Bronchial epithelial cell (primary cell): ENCODE results near the gene THOP1. TPM values are rescaled to one million over a fixed set of nuclear protein-coding genes. Genes with fewer than 3 reads are reported as not detected.
"Not testable (repeated sequence)": the region's sequence is repeated elsewhere in the genome, so short reads cannot be mapped to it uniquely, and the experiment has no call there.

Experiments
- DNase-seq: peaks from one replicate; pipeline ENCODE4 v3.0.0-alpha.2; 2010; ENCODE audit warnings: low read depth
- FAIRE-seq: peaks from 2 replicates; lab custom pipeline; 2011; peaks lifted over from hg19 to GRCh38; lab: Jason Lieb, UNC
- H3K27me3 ChIP-seq: 2 replicates; pipeline ENCODE4 v1.5.1; 2011; ENCODE audit warnings: low read length; ENCODE audit not compliant: control insufficient read depth, insufficient read depth
- H3K36me3 ChIP-seq: 2 replicates; pipeline ENCODE4 v1.5.1; 2011; ENCODE audit warnings: low read length; ENCODE audit not compliant: control insufficient read depth, insufficient read depth
- H3K4me3 ChIP-seq: 2 replicates; pipeline ENCODE4 v1.5.1; 2011; ENCODE audit warnings: mild to moderate bottlenecking, low read depth, low read length, control low read depth
- total RNA-seq: library from RNA; depleted of rRNA; stranded (reverse); fragments of >200 nt; gene quantifications from 2 replicates; pipeline ENCODE4 v1.2.1, GENCODE V29; 2014
- TF ChIP-seq, protein P1 (sequence below): IDR thresholded peaks from 2 replicates; pipeline ENCODE4 v1.5.1; 2011; ENCODE audit warnings: mild to moderate bottlenecking, moderate library complexity, low read length, control low read depth, inconsistent platforms; ENCODE audit not compliant: insufficient read depth, severe bottlenecking

THOP1 gene
- total RNA-seq, 1 donor from 2014 or later = 86.4 TPM

DNA sequence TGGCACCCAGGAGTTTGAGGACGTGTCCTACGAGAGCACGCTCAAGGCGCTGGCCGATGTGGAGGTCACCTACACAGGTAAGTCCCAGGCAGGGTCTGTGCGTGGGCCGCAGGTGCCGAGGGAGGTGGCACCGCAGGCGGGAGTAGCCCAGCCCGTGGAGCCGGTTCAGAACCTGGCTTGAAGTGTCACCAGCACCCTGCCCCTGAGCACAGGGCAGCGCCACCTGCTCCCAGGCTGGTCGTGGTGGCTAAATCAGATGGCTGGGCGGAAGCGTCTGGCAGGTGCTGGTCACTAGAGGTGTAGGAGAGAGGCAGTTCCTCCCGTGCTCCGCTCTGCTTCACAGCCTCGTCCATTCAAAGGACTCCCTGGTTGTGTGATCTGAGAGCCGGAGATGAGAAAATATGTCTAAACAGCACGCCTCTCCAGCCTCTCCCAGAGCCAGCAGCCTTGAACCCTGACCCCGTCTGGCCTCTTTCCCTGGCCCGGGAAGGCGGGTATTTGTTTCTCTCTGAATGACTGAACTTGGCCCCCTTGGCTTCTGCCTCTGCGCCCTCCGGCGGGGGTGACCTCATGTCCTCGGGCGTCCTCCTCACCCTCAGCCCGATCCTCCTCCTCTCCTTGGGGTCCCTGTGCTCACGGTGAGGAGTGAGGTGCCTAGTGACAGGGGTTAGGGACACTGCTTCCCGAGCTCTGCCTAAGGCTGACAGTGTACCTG, 5.4 kb downstream of the THOP1 start:
- H3K27me3 ChIP-seq = no peaks in the 10 kb centered on the region
- FAIRE-seq = no peak

DNA sequence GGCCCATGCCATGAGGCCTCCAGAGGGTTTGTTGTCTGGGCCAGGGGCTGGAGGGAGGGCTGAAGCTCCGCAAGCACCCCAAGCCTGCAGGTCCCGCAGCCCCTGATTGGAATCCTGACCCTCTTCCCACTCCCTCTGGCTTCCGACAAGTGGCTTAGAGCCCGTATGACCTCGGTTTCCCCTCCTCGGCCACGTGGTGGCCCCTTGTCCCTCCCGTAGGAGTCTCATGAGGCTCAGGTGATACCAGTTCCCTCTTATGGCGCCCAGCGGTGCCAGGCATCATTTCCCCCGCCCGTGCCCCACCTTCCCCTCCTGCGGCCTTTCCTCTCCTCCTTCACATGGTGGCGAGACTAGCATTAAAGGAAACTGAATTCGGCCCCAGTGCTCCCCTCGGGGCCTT, 6.1 kb downstream of the THOP1 start:
- TF ChIP-seq, protein P1, sequence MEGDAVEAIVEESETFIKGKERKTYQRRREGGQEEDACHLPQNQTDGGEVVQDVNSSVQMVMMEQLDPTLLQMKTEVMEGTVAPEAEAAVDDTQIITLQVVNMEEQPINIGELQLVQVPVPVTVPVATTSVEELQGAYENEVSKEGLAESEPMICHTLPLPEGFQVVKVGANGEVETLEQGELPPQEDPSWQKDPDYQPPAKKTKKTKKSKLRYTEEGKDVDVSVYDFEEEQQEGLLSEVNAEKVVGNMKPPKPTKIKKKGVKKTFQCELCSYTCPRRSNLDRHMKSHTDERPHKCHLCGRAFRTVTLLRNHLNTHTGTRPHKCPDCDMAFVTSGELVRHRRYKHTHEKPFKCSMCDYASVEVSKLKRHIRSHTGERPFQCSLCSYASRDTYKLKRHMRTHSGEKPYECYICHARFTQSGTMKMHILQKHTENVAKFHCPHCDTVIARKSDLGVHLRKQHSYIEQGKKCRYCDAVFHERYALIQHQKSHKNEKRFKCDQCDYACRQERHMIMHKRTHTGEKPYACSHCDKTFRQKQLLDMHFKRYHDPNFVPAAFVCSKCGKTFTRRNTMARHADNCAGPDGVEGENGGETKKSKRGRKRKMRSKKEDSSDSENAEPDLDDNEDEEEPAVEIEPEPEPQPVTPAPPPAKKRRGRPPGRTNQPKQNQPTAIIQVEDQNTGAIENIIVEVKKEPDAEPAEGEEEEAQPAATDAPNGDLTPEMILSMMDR = no peak
- Histone ChIP-seq H3K36me3 (peaks cover 20% of the 10 kb centered on the region), H3K4me3 (no peak overlapping the region), H3K27me3 (no peaks in the 10 kb centered on the region)
- no peak for DNase-seq
- no peak for FAIRE-seq

More for the DNA sequence above, 5.4 kb downstream of the THOP1 start:
- TF ChIP-seq, protein P1 = no peak
- no peak overlapping the region for H3K4me3 ChIP-seq
- peaks cover 17% of the 10 kb centered on the region for H3K36me3 ChIP-seq
- no peak for DNase-seq

DNA sequence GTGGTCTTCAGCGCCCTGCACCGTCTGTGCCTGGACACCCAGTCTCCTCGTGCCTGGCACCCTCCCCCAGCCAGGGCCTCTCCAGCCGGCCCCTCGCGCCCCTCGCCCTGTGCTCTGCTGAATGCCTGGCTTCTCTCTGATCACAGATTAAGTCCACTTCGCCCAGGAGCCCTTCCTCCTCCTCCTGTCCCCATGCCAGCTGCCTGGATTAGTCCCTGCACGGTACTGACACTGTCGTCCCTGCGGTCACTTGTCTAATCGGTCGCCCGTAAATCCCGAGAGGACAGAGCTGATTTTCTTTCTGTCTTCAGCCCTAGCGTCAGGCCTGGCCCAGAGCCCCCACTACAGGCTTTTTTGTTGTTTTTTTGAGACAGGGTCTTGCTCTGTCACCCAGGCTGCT, 6.6 kb downstream of the THOP1 start:
- FAIRE-seq (no peak), DNase-seq (no peak)
- TF ChIP-seq, protein P1 = no peak
- H3K36me3 ChIP-seq = peaks cover 20% of the 10 kb centered on the region
- no peak overlapping the region for H3K4me3 ChIP-seq
- H3K27me3 ChIP-seq = no peaks in the 10 kb centered on the region

DNA sequence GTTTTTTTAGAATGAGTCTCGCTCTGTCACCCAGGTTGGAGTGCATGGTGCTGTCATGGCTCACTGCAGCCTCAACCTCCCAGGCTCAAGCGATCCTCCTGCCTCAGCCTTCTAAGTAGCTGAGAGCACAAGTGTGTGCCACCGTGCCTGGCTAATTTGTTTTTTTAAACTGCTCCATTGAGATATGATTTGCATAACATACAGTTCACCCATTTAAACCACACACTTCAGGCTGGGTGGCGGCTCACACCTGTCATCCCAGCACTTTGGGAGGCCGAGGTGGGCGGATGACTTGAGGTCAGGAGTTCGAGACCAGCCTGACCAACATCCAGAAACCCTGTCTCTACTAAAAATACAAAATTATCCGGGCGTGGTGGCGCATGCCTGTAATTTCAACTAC, 7.4 kb downstream of the THOP1 start:
- H3K36me3 ChIP-seq = peaks cover 20% of the 10 kb centered on the region
- not testable (repeated sequence) for H3K27me3 ChIP-seq, DNase-seq, H3K4me3 ChIP-seq, FAIRE-seq

GRCh38 chr19:2793126-2793525, 7.8 kb downstream of the THOP1 start:
- H3K36me3 ChIP-seq = peaks cover 20% of the 10 kb centered on the region
- DNase-seq (no peak), FAIRE-seq (no peak)
- no peaks in the 10 kb centered on the region for H3K27me3 ChIP-seq
- no peak overlapping the region for H3K4me3 ChIP-seq
- TF ChIP-seq, protein P1 = no peak

- TF ChIP-seq, protein P1 = no peak
- H3K4me3 ChIP-seq = no peak overlapping the region
- no peak for FAIRE-seq
- no peaks in the 10 kb centered on the region for H3K27me3 ChIP-seq
- H3K36me3 ChIP-seq = peaks cover 20% of the 10 kb centered on the region
- no peak for DNase-seq
Observed at GRCh38 chr19:2793577-2793976, 8.3 kb downstream of the THOP1 start.
